Glomerular endothelial cell (primary cell): ENCODE measurements around the gene KCNQ2. TPM values are rescaled to one million over a fixed set of nuclear protein-coding genes. Genes with fewer than 3 reads are reported as not detected.

ENCODE experiments used
- DNase-seq: peaks from one replicate; pipeline ENCODE4 v3.0.0-alpha.2; 2011; ENCODE audit warnings: low read depth, low spot score; ENCODE audit errors: extremely low read depth
- total RNA-seq: library from RNA; depleted of rRNA; stranded (reverse); fragments of >200 nt; gene quantifications from 2 replicates; pipeline ENCODE4 v1.2.3, GENCODE V29; 2015

The KCNQ2 gene
- total RNA-seq, 1 donor from 2014 or later = not detected

- DNase-seq = no peak
Measured at GRCh38 chr20:63501818-63502670, 29.6 kb upstream of the KCNQ2 start.

- no peak for DNase-seq
Measured at GRCh38 chr20:63500902-63501817, 28.7 kb upstream of the KCNQ2 start.

- DNase-seq = no peak
Measured at GRCh38 chr20:63500151-63500901, 27.9 kb upstream of the KCNQ2 start.

GRCh38 chr20:63499338-63499969 is 27.0 kb upstream of the KCNQ2 start:
- no peak for DNase-seq

- no peak for DNase-seq
Measured at GRCh38 chr20:63498960-63499337, 26.5 kb upstream of the KCNQ2 start, which contains the start of gene EEF1A2. EEF1A2 (minus strand) TSS chr20:63499083; CDS start chr20:63497763, 1,320 bp downstream.

- DNase-seq = no peak
Measured at GRCh38 chr20:63497946-63498935, 25.8 kb upstream of the KCNQ2 start.

- no peak for DNase-seq
Measured at GRCh38 chr20:63497138-63497945, 24.9 kb upstream of the KCNQ2 start.

- no peak for DNase-seq
Measured at GRCh38 chr20:63496596-63497120, 24.2 kb upstream of the KCNQ2 start.

GRCh38 chr20:63495741-63496595 is 23.5 kb upstream of the KCNQ2 start:
- DNase-seq = no peak

GRCh38 chr20:63495167-63495720 is 22.8 kb upstream of the KCNQ2 start:
- DNase-seq = no peak

- no peak for DNase-seq
Measured at GRCh38 chr20:63494420-63495166, 22.1 kb upstream of the KCNQ2 start.

GRCh38 chr20:63494084-63494419 is 21.6 kb upstream of the KCNQ2 start:
- DNase-seq = no peak

- DNase-seq = no peak
Measured at GRCh38 chr20:63493563-63494020, 21.1 kb upstream of the KCNQ2 start.

GRCh38 chr20:63492982-63493381 is 20.5 kb upstream of the KCNQ2 start:
- no peak for DNase-seq

GRCh38 chr20:63492518-63492917 is 20.1 kb upstream of the KCNQ2 start:
- DNase-seq = no peak

GRCh38 chr20:63491635-63492230 is 19.3 kb upstream of the KCNQ2 start:
- no peak for DNase-seq
